Stimulated activated CD4-positive, alpha-beta T cell treated with anti-CD3 and anti-CD28 coated beads, Interleukin-15, amount 100 ng/mL, for 1 hour (primary cell): Measurements from ENCODE around the gene SOX18.

Experiments
- DNase-seq, 2 donors: peaks; one replicate each; pipeline ENCODE4 v3.0.0-alpha.2; 2020; ENCODE audit warnings: low read depth in 1 of 2, low spot score in 1 of 2

Gene SOX18

DNA sequence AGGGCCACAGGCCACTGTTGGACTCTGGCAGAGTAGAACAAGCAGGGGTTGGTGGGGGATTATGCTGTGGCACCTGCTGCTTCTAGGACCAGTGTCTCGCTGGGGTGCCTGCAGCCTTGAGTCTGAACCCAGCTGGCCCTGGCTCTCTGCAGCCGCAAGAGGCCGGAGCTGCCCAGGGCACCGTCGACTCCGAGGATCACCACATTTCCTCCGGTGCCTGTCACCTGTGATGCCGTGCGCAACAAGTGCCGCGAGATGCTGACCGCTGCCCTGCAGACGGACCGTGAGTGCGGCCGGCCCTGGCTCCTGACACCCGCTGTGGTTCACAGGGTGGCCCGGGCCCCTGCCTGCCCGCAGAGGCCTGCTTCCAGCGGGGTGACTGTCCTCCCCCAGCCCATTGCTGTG, 19.8 kb upstream of the SOX18 start:
- DNase-seq = no peak

DNA sequence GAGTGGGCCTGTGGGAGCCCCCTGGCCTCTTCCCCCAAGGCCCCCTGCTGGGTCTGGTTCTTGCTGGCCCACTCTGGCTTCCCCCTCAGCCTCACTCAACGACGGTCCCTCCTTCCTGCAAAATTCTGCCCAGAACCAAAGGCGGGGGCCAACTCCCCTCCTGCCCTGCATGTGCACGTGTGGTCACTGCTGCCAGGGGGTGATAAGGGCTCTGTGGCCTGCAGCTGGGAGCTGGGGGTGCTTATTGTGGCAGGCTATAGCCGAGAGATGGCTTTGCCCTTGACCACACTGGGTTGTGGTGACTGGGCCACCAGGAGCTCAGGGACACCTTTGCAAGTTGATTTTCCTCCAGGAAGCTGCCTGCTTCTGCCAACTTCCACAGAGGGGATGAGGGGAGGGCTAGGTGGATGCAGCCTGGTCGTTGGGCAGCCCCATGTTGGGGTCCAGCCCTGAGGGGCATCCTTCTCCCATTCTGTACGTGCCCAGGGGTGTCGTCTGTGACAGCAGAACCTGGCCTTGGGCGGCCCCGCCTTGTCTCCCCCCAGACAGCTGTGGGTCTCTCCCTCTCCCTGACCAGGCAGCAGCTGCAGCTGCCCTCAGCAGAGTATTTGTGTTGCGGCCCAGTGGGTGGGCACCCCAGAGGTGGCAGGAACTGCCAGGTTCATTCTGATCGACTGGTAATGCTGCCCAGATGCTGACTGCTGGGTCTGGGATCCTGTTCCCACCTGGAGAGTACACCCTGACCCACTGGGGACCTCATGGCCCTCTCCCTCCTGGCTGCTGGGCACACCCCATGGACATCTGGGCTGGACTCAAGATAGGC, 19.2 kb upstream of the SOX18 start:
- no peak for DNase-seq

DNA sequence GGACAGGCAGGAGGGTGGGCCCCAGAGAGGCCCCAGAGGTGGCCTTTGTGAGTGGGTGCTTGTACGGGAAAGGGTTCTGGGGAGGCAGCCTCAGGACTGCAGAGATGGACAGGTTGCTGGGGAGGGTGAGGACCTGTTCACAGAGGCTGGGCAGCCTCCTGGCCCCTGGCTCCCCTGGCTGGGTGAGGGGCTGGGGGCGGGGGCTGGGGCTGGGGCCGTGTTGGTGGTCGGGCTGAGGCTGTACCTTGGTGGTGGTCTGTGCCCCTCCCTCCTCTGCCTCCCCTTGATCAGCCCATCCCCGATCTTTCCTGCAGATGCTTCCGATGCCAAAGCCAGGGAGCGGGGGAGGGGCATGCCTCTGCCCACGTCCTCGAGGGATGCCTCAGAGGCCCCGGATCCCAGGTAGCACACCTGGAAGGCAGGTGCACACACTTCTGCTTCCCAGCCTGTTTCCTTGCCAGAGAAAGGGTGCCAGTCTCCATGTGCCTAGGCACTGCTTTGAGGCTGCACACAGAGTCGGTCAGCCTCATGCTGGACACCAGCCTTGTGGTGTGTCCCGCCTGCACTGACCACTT, 18.4 kb upstream of the SOX18 start:
- no peak for DNase-seq

GRCh38 chr20:64067005-64067632, 17.7 kb upstream of the SOX18 start:
- no peak for DNase-seq

- no peak for DNase-seq
Observed at GRCh38 chr20:64065974-64066343, 16.5 kb upstream of the SOX18 start.

DNA sequence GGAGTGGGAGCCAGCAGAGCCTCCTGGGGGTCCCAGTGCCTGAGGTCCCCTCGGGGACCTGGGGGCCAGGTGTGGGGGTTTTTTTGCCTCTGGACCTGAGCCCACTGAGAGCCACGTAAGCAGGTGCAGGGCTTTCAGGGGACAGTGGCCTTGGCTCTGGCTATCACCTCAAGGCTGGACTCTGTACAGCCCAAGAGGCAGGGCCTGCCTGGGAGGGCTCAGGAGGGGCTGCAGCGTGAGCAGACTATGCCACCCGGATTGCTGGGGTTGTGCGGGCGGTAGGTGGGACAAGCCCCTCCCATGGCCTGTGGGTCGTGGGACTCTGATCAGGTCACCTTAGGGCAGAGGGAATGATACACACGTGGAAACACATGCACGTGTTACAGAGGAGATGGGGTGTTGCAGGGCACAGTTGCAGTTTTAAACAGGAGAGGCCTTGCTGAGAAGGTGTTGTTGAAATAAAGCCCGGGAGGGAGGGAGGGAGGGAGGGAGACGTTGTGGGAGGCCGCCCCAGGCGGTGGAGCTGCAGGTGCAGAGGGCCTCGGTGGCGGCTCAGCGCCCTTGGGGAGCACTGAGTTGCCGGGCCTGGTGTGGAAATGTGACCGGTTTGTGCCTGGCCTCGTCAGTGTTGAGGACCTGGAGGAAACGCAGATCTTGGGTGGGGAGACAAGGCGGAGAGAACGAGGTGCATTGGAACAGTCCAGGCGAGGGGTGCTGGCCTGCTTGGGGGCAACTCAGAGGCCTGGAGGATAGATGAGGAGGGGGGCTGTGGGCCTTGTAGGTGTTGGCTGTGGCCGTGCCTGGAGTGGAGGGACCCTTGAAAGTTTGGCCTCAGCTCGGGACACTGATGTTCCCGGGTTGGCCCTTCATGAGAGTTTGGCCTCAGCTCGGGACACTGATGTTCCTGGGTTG, 15.9 kb upstream of the SOX18 start:
- DNase-seq = no peak

DNA sequence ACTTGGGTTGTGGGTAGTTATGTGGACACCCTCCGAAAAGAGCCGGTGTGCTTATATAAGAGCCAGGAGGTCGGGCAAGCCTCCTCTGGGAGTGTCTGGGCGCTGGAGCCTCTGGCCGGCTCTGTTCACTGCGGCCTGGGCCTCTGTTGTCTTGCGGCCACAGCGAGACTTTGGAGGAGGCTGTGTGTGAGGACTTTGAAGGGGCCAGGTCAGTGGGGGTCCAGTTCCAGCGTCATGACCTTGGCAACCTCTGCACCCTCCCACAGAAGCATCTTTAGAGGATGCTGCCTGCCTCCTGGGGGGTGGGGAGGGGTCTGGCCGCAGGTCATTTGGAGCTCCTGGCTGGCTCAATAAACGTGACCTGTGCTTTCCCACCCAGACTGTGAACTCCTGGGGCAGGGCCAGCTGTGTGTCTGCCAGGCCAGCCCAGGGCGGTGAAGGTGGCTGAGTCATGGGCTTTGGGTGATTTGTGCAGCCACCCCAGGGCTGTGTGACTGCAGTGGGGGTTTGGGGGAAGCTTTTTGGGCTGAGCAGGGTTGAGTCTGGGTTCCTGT, 14.8 kb upstream of the SOX18 start:
- DNase-seq = no peak

GRCh38 chr20:64063389-64064144, 14.1 kb upstream of the SOX18 start:
- no peak for DNase-seq

GRCh38 chr20:64062596-64063388, 13.4 kb upstream of the SOX18 start, which contains the start of gene TCEA2:
Gene TCEA2 (plus strand): TSS chr20:64063198. CDS start chr20:64063313, 115 bp downstream.
- peak; percentile 90 for DNase-seq

DNA sequence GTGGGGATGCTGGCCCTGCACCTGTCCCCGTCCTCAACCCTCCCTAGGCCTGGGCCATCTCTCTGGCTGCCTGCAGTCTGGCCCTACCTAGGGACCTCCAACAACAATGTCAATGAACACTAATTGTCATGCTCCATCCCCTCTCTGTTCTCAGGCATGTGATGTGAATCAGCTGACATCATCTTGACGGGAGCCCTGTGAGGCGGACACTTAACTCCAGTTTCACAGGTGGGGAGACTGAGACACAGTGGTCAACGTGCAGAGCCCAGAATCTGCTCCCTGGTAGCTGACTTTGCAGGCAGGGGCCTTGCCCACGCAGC, 12.8 kb upstream of the SOX18 start:
- no peak for DNase-seq

DNA sequence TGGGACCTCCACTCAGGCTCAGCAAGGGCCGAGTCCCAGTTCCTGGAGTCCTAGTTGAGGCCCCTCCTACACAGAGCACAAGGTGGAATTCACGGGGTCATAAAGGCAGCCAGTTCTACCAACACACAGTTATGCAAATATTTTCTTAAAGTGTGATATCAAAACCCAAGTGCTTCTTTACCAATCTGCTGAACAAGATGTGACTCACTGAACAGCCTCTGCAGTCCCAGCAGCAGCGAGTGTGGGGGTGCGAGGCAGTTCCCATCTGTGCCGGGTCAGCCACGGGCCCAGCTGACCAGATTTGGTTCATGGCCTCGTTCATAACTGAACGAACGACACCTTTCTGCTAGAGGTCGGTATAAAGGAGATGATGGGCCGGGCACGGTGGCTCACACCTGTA, 9.1 kb upstream of the SOX18 start:
- DNase-seq = no peak

DNA sequence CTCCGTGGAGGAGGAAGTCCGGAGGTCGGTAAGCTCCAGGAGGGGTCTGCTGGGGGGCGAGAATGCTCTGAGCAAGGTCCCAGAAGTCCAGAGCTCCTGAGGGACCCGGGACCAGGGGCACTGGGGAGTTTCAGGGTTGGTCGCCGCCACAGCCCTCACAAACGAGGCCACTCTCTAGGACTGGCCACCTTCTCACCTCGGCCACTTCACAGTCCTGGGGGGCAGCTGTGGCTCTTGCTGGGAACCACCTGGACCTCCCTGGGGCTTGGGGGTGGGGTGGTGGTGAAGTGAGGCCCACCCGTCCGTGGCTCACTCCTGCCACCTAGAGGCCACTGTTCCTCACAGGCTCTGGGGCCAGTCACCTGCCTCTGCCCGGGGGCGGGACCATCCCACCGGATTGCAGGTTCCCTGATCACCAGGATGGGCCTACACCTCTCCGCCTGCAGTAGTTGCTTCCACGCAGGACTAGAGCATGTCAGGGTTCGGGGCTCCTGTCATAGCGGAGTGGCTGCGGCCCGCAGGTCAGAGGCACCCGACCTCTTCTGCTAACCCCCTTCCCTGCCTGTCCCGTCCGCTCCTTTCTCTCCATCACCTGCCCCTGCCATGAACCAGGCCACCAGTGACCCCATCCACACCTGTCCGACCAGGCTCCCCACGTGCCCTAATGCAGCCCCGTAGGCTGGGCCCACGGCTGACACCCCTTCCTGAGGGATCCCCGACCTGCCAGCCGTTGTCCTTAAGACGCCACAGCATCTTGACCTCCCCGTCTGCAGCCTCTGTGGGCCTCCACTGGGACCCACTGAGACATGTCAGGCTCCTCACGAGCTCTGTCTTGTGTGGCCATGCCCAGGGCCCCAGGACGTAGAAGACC, 8.4 kb upstream of the SOX18 start:
- peak; percentile 62 to 71 for DNase-seq

DNA sequence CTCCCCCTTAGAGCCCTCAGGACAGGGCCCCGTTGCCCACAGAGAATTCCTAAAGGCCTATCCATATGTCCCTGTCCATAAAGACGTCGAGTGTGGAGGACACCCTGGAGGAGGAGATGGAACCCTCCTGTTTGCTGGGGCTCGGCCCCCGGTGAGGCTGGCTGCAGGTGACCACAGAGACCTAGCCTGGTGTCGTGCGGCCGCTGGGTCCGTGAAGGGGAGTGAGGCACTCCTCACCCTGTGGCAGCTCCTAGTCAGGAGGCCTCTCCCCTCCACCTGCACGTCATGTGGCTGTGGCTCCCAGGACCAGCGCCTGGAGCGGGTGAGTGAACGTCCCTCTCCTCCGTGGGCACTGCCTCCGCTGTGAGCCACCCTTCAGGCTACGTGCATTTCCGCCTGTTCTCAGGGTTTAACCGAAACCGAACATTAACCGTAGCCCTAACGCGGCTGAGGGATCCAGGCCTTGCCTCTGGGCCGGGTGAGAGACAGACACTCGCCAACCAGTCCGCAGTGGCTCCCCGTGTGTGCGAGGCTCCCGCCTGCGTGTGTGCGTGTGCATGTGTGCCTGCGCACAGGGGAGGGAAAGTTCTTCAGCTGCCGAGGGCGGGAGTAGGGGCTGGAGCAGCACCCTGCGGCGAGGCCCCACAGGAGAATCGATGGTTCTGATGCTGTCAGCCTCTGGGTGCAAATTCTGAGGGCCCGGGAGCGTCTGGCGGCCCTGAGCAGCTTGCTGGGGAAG, 7.6 kb upstream of the SOX18 start:
- no peak for DNase-seq

GRCh38 chr20:64056639-64056888, 7.1 kb upstream of the SOX18 start:
- no peak for DNase-seq

DNA sequence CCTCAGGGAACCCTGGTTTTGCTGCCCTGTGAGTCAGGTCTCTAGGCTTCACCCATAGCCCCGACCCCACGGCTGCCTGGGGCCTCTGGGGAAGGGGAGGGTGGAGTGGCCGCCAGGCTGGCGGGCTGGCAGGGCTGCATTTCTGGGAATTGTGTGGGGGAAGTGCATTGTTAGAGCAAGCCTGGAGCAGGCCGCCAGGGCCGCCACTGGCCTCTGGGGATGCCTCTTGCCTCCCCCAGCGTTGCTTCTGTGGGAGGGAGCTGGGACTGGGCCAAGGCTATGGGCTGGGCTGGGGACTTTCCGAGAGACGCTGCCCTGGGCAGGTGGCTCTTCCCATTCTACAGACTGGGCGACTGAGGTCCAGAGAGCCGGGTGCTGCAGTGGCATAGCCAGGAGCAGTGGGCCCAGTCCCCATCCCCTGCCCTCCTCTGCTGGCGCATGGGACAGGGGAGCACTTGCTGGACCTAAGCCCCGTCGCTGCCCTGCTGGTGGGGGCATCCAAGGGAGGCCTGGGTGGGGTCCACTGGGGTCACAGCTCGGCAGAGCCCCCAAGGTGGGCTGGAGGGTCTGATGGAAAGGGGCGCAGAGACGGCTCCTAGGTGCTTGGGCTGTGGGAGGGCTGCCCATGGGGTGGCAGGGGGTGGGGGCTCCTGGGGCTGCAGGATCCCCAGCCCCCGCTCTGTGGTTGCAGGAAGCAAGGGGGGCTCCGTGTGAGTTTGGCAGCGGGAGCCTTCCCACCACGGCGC, 6.6 kb upstream of the SOX18 start:
- DNase-seq = no peak

GRCh38 chr20:64055396-64055892, 6.0 kb upstream of the SOX18 start:
- DNase-seq = no peak

DNA sequence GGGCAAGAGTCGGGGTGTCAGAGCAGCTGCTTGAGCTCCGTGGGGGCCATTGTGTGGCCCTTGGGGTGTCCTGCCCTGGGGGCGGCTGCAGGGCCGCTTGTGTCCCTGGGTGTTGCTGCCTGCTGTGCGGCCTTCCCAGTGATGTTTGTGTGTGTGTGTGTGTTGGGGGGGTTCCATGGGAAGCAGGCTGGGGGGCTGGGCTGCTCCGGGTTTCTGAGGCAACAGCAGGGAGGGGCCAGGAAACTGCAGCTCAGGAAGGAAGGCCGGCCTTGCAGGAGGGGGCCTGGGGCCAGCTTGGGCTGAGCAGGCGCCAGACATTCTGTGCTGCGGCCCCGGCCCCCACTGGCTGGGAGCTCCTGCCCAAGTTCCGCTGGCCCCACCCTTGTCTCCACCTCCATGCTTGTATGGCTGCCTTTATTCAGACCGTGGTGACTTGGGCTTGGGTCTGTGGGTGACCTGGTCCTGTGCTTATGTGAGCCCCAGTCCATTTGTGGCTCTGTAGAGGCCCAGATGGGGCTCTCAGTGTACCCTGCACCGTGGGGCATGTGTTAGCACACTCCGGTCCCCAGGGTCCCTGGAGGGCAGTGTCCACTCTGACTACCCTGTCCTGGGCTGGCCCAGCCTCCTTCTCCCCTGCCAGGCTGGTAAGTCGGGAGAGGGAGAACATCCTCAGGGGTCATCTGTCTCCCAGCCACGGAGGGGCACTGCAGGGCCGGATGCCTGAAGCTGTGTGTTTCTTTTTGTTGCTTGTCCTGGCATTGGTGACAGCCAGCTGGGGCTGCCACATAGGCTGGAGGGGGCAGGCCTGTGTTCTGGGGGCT, 4.6 kb upstream of the SOX18 start:
- no peak for DNase-seq
